Liver (tissue), 3 donors: ENCODE data around the gene KCNJ10.

ENCODE experiments used
- HNF4G ChIP-seq: IDR thresholded peaks from 2 replicates; pipeline ENCODE4 v1.6.1; 2016; ENCODE audit warnings: antibody characterized with exemption
- RAD21 ChIP-seq, 2 donors: IDR thresholded peaks; 2 replicates each; pipeline ENCODE4 v1.6.1; 2016; ENCODE audit warnings: antibody characterized with exemption in 2 of 2, mild to moderate bottlenecking in 2 of 2
- SP1 ChIP-seq: IDR thresholded peaks from 2 replicates; pipeline ENCODE4 v1.6.1; 2018; ENCODE audit warnings: antibody characterized with exemption, mild to moderate bottlenecking
- YY1 ChIP-seq: IDR thresholded peaks from 2 replicates; pipeline ENCODE4 v1.6.1; 2016; ENCODE audit warnings: antibody characterized with exemption, mild to moderate bottlenecking
- TF ChIP-seq, protein P1 (sequence below): fragments of 150-350 bp; IDR thresholded peaks from 2 replicates; pipeline ENCODE4 v1.5.1; 2017; ENCODE audit warnings: improper control_type of control experiment, low read depth, low read length; ENCODE audit not compliant: missing input control
- TF ChIP-seq, protein P2 (sequence below): IDR thresholded peaks from 2 replicates; pipeline ENCODE4 v1.6.1; 2016; ENCODE audit warnings: antibody characterized with exemption
- TF ChIP-seq, protein P3 (sequence below): IDR thresholded peaks from 2 replicates; pipeline ENCODE4 v1.6.1; 2016; ENCODE audit warnings: antibody characterized with exemption
- TF ChIP-seq, protein P4 (sequence below): IDR thresholded peaks from 2 replicates; pipeline ENCODE4 v1.6.1; 2016; ENCODE audit warnings: antibody characterized with exemption
- donor health status: healthy.
- donor health status: healthy.

DNA sequence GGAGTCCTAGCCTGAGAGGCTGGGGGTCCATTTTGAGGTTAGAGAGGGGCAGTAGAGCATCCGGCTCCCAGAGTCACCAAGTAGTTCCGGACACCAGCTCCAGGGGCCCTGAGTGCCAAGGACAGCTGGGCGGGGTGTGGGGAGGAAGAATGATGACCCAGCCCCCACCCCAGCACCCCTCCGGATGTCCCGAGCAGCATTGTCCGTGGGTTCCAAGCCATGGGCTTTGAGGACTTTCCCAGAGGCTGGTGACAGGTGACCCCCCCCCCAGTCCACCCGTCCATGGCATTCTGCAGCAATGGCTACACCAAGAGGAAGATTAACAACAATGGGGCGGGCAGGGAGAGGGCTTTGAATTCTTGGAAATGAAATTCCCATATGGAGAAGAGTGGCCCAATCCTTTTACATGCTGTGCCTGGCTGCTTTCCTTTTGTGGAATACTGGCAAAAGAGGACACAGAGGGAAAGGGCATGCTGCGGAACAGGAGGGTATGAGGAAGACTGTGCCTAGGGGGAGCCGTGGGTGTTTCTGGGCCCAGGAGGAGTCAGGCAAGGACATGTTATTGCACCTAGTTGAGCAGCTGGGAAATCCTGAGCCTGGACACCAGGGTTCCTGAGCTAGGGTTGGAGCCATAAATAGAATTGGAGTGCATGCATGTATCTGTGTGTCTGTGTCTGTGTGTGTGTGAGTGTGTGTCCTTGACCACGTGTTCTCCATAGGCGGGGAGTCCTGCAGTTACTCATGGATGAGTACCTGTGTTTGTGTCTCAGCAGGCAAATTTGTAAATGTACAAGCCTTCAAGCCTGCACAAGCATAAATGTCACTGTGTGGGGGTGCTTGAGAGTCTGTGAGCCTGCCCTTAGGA is 46.6 kb upstream of the KCNJ10 start:
- TF ChIP-seq, protein P1, sequence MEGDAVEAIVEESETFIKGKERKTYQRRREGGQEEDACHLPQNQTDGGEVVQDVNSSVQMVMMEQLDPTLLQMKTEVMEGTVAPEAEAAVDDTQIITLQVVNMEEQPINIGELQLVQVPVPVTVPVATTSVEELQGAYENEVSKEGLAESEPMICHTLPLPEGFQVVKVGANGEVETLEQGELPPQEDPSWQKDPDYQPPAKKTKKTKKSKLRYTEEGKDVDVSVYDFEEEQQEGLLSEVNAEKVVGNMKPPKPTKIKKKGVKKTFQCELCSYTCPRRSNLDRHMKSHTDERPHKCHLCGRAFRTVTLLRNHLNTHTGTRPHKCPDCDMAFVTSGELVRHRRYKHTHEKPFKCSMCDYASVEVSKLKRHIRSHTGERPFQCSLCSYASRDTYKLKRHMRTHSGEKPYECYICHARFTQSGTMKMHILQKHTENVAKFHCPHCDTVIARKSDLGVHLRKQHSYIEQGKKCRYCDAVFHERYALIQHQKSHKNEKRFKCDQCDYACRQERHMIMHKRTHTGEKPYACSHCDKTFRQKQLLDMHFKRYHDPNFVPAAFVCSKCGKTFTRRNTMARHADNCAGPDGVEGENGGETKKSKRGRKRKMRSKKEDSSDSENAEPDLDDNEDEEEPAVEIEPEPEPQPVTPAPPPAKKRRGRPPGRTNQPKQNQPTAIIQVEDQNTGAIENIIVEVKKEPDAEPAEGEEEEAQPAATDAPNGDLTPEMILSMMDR = no peak
- TF ChIP-seq, protein P2, sequence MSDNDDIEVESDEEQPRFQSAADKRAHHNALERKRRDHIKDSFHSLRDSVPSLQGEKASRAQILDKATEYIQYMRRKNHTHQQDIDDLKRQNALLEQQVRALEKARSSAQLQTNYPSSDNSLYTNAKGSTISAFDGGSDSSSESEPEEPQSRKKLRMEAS = no peak
- TF ChIP-seq HNF4G (no peak), SP1 (no peak), RAD21 (IDR thresholded peaks at IDR 0.05) (no peak), YY1 (no peak)
- TF ChIP-seq, protein P3, sequence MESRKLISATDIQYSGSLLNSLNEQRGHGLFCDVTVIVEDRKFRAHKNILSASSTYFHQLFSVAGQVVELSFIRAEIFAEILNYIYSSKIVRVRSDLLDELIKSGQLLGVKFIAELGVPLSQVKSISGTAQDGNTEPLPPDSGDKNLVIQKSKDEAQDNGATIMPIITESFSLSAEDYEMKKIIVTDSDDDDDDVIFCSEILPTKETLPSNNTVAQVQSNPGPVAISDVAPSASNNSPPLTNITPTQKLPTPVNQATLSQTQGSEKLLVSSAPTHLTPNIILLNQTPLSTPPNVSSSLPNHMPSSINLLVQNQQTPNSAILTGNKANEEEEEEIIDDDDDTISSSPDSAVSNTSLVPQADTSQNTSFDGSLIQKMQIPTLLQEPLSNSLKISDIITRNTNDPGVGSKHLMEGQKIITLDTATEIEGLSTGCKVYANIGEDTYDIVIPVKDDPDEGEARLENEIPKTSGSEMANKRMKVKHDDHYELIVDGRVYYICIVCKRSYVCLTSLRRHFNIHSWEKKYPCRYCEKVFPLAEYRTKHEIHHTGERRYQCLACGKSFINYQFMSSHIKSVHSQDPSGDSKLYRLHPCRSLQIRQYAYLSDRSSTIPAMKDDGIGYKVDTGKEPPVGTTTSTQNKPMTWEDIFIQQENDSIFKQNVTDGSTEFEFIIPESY = no peak
- TF ChIP-seq, protein P4, sequence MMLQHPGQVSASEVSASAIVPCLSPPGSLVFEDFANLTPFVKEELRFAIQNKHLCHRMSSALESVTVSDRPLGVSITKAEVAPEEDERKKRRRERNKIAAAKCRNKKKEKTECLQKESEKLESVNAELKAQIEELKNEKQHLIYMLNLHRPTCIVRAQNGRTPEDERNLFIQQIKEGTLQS = no peak
